A673 (cell line): Measurements from ENCODE around the gene ATPAF1.

Experiments
- CTCF ChIP-seq: fragments of 300-800, 200-600 bp; sonication (generic); conservative IDR thresholded peaks from 2 replicates; pipeline ENCODE4 v1.5.1; 2017; ENCODE audit warnings: low read depth, mild to moderate bottlenecking, antibody characterized with exemption, low read length, moderate library complexity, mixed read lengths
- EZH2 ChIP-seq: fragments of 200-600 bp; sonication (generic); IDR thresholded peaks from 2 replicates; pipeline ENCODE4 v1.6.1; 2017; ENCODE audit warnings: borderline replicate concordance, low read depth, mild to moderate bottlenecking, mixed read lengths, antibody characterized with exemption, low read length; ENCODE audit not compliant: poor library complexity, severe bottlenecking

- TF ChIP-seq CTCF: no peak
- TF ChIP-seq EZH2: no peak
These were observed 15.7 kb downstream of the ATPAF1 start for GRCh38 chr1:46652321-46653100.
